ENCODE data around the gene LAIR2. TPM values are rescaled to one million over a fixed set of nuclear protein-coding genes. Genes with fewer than 3 reads are reported as not detected.

The LAIR2 gene
- polyA plus RNA-seq, 3 donors = 0.38 TPM; not detected in 2

GRCh38 chr19:54470991-54471782 is 31.4 kb upstream of the LAIR2 start:
- Mint-ChIP-seq H3K9me3 (peaks cover 0 to 28% (median 11%) of the 10 kb centered on the region in 7 donors), H3K4me3 (peak overlapping the region; percentile 9 to 85), H3K27me3 (ENCODE audit: low read depth in 3 of 3) (peaks cover 70 to 87% (median 81%) of the 10 kb centered on the region in 3 donors), H3K4me1 (peaks cover 13% of the 10 kb centered on the region), H3K27ac (no peak overlapping the region), H3K36me3 (peaks cover 0 to 3% of the 10 kb centered on the region in 2 donors)
- Histone ChIP-seq H3K4me2 (replicated peaks; ENCODE audit: extremely low read depth, low read length, poor library complexity, severe bottlenecking) (no peak overlapping the region), H3K79me2 (ENCODE audit: insufficient read depth, low read length) (no peaks in the 10 kb centered on the region), H3K27me3 (ENCODE audit: control insufficient read depth in 2 of 2, insufficient read depth in 2 of 2, low read length in 2 of 2) (peaks cover 38 to 82% of the 10 kb centered on the region in 2 donors), H3K9ac (ENCODE audit: insufficient read depth, low read length, poor library complexity, severe bottlenecking) (no peak overlapping the region), H3K36me3 (replicated peaks in 1 of 2; ENCODE audit: control insufficient read depth in 1 of 2, insufficient read depth in 2 of 2, low read length in 2 of 2) (no peaks in the 10 kb centered on the region), H3K4me3 (replicated peaks in 1 of 3; ENCODE audit: low read depth in 2 of 3, low read length in 3 of 3) (no peak overlapping the region), H3K9me3 (replicated peaks in 1 of 2; ENCODE audit: control insufficient read depth in 1 of 2, insufficient read depth in 1 of 2, low read length in 2 of 2) (peaks cover 3 to 12% of the 10 kb centered on the region in 2 donors), H3K4me1 (ENCODE audit: control insufficient read depth in 1 of 2, insufficient read depth in 2 of 2, low read length in 2 of 2) (peaks cover 10 to 12% of the 10 kb centered on the region in 2 donors), H4K20me1 (ENCODE audit: insufficient read depth, low read length) (peaks cover 5% of the 10 kb centered on the region), H2AFZ (ENCODE audit: insufficient read depth, low read depth, low read length, poor library complexity, severe bottlenecking) (no peak overlapping the region), H3K27ac (ENCODE audit: low read depth in 1 of 2, low read length in 2 of 2) (no peak overlapping the region)
- peak in 1 of 3 donors; percentile 40 for DNase-seq
- intact Hi-C loops (cut with micrococcal nuclease) = loop anchor here in 1 of 2 donors (10.0 kb wide), 2 partner anchors 124 to 204 kb away; partner anchors contain the start of gene LILRA1
- under 1% methylated on average over 48 of the region's 60 CpGs for WGBS (ENCODE audit: insufficient coverage)
- TF ChIP-seq CTCF (IDR thresholded peaks at IDR 0.05) = no peak

DNA sequence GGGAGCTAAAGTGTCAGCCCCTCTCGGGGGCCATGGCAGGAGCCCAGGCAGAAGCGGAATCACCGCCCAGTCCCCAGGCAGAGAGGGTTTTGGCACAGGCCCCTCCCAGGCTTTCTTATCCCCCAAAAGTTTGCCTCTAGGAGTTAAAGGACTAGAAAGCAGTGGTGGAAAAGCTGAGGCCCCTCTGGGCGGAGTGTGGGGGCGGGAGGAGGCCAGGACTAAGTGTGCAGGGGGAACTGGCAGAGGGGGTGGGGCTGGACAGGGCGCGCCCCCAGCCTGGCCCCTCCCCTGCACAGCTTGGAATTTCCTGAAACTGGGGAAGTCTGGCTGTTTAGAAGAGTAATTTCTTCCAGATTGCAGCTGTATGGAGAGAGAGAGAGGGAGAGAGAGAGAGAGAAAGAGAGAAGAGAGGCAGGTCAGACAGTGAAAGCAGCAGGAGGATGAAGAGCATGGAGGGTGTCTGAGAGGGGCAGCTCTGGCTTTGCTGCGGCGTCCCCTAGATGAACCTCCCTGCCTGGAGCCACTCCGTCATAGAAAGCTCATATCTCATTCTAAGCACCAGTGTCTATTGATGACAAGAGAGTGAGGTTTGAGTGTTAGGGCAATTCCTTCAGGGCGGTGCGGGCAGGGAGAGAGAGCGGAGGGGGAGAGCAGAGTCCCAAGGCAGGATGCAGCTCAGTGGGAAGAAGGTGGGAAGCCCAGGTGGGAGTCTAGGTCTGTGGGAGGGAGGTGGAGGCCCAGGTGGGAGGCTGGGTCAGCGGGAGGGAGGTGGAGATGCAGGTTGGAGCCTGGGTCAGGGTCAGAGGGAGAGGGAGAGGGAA is 29.4 kb upstream of the LAIR2 start, which contains the start of gene CDC42EP5:
Gene CDC42EP5, minus strand, starts transcription at position 226 of the 821 bp plus-strand sequence. CDS start 7,749 bp downstream, outside the sequence.
- Mint-ChIP-seq H3K27ac (peak within 1 kb of the TSS in 1 of 7 donors; percentile 18), H3K36me3 (peaks cover 0 to 3% of the 10 kb centered on the region in 2 donors), H3K4me1 (peaks cover 13% of the 10 kb centered on the region), H3K27me3 (ENCODE audit: low read depth in 3 of 3) (peaks cover 84 to 91% (median 88%) of the 10 kb centered on the region in 3 donors), H3K4me3 (peak within 1 kb of the TSS in 1 of 2 donors; percentile 86), H3K9me3 (peaks cover 0 to 30% (median 16%) of the 10 kb centered on the region in 7 donors)
- no peak within 1 kb of the TSS for H3K4me2 ChIP-seq (replicated peaks; ENCODE audit: extremely low read depth, low read length, poor library complexity, severe bottlenecking)
- H3K9me3 ChIP-seq (replicated peaks in 1 of 2; ENCODE audit: control insufficient read depth in 1 of 2, insufficient read depth in 1 of 2, low read length in 2 of 2) = peaks cover 3 to 21% of the 10 kb centered on the region in 2 donors
- H3K79me2 ChIP-seq (ENCODE audit: insufficient read depth, low read length) = no peaks in the 10 kb centered on the region
- H3K4me3 ChIP-seq (replicated peaks in 1 of 3; ENCODE audit: low read depth in 2 of 3, low read length in 3 of 3) = no peak within 1 kb of the TSS
- no peaks in the 10 kb centered on the region for H3K36me3 ChIP-seq (replicated peaks in 1 of 2; ENCODE audit: control insufficient read depth in 1 of 2, insufficient read depth in 2 of 2, low read length in 2 of 2)
- TF ChIP-seq CTCF (IDR thresholded peaks at IDR 0.05) = no peak
- H3K27me3 ChIP-seq (ENCODE audit: control insufficient read depth in 2 of 2, insufficient read depth in 2 of 2, low read length in 2 of 2) = peaks cover 53 to 89% of the 10 kb centered on the region in 2 donors
- no peak within 1 kb of the TSS for H3K27ac ChIP-seq (ENCODE audit: low read depth in 1 of 2, low read length in 2 of 2)
- no peak within 1 kb of the TSS for H3K9ac ChIP-seq (ENCODE audit: insufficient read depth, low read length, poor library complexity, severe bottlenecking)
- no peak within 1 kb of the TSS for H2AFZ ChIP-seq (ENCODE audit: insufficient read depth, low read depth, low read length, poor library complexity, severe bottlenecking)
- H3K4me1 ChIP-seq (ENCODE audit: control insufficient read depth in 1 of 2, insufficient read depth in 2 of 2, low read length in 2 of 2) = peaks cover 10 to 12% of the 10 kb centered on the region in 2 donors
- WGBS (ENCODE audit: insufficient coverage) = 18% methylated on average over 9 of the region's 14 CpGs
- peak in 1 of 3 donors; percentile 59 for DNase-seq
- H4K20me1 ChIP-seq (ENCODE audit: insufficient read depth, low read length) = peaks cover 5% of the 10 kb centered on the region
- intact Hi-C loops (cut with micrococcal nuclease) = loop anchor here in 1 of 2 donors (10.0 kb wide), 2 partner anchors 122 to 202 kb away; partner anchors contain the start of gene LILRA1
